Frontal cortex (tissue), 4 donors: ENCODE results near the gene GDA. TPM values are rescaled to one million over a fixed set of nuclear protein-coding genes. Genes with fewer than 3 reads are reported as not detected.

Source experiments
- DNase-seq, 2 donors: peaks; one replicate each; pipeline ENCODE4 v3.0.0; 2012; ENCODE audit warnings: low spot score in 2 of 2
- FAIRE-seq: peaks from 2 replicates; lab custom pipeline; 2012; peaks lifted over from hg19 to GRCh38; lab: Jason Lieb, UNC
- total RNA-seq: library from RNA; depleted of rRNA; stranded (reverse); fragments of >200 nt; gene quantifications from one replicate; pipeline ENCODE4 v1.2.3, GENCODE V29; 2014
- donor health status: control.
- donor health status: control.
- donor health status: control.

The GDA gene
- total RNA-seq, 1 donor from 2014 or later, result 21.6 TPM

DNA sequence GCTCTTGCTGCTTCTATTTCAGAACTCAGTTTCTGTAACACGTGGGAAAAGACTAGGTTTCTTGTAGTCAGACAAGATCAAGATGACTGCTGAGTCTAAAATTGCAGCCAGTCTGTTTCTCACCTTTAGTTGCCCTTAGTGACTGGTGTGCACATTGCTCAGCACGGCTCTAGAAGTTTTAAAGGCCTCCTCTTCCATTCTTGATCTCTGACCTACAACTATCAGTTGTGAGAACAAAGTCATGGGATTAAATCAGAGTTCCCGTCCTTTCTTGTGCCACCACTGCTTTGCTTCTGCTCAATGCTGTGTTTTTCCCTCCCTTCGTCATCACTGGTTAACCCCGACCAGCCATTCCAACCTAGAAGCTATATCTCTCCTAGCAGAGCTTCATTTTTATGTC, 52.8 kb downstream of the GDA start:
- FAIRE-seq (no peak), DNase-seq (no peak)

- no peak for FAIRE-seq
- DNase-seq, result no peak
Measured at GRCh38 chr9:72203205-72203803, 54.1 kb downstream of the GDA start.

DNA sequence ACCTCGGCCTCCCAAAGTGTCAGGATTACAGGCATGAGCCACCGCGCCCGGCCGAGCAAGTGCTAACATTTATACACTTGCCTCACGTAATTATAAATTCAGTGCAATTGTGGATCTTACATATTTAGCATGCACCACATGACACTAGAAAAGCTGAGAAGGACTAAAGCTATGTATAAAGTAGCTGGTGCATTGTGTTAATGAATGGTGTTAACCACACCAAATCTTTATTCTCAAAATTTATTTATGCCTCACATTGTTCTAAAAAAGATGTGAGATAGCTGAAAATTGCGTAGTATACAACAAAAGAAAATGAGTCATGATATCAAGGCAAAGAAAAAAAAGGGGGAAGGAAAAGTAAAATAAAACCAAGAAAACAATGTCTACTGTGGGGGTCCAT, 54.8 kb downstream of the GDA start:
- no peak for FAIRE-seq
- no peak for DNase-seq

GRCh38 chr9:72205513-72205912, 56.3 kb downstream of the GDA start:
- FAIRE-seq, result no peak
- no peak for DNase-seq

GRCh38 chr9:72207278-72207677, 58.0 kb downstream of the GDA start:
- FAIRE-seq (no peak), DNase-seq (no peak)

- no peak for FAIRE-seq
Measured at GRCh38 chr9:72210522-72210921, 61.3 kb downstream of the GDA start.

DNA sequence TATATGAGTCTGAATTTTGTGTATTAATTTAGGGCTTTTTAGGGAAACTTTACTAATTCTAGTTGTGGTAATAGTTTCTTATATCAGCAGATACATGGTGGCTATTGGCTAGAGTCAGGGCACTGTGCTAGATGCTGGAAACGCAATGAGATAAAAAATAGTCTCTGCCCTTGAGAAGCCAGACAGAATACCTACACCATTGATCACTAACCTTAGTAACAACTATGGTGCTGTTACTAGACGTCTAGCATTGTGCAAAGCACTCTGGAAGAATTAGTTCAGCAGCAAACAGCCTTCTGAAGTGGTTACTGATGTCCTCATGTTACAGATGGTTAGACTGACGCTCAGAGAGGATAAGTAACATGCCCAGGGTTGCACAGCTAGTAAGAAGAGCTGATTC, 61.8 kb downstream of the GDA start:
- DNase-seq (no peak), FAIRE-seq (no peak)

More at GRCh38 chr9:72210522-72210921, 61.3 kb downstream of the GDA start:
- no peak for DNase-seq

- DNase-seq, result no peak
- no peak for FAIRE-seq
Measured at GRCh38 chr9:72213906-72214305, 64.7 kb downstream of the GDA start.

DNA sequence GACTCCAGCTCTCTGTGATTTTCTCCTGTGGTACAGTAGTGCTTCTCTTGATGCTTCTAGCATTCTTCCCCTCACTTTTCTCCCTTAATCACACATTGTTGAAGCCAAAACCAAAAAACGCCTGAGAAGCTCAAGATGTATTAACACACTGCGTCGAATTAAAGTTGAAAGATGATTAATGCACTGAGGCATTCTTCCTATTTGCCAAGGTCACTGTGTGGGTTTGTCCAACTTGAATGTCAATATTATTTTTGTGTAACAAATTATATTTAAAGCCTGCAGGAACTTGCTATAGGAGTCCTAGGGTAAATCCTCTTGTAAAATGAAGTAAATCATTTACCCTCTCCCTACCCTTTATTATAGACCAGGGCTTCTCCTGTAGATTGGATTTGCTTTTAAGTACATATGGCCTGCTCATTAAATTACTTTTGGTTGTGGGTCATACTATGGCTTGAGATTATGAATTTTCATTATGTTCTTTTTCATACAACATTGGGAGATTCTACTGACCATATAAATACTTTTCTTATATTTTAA, 68.1 kb downstream of the GDA start:
- FAIRE-seq, result no peak

DNA sequence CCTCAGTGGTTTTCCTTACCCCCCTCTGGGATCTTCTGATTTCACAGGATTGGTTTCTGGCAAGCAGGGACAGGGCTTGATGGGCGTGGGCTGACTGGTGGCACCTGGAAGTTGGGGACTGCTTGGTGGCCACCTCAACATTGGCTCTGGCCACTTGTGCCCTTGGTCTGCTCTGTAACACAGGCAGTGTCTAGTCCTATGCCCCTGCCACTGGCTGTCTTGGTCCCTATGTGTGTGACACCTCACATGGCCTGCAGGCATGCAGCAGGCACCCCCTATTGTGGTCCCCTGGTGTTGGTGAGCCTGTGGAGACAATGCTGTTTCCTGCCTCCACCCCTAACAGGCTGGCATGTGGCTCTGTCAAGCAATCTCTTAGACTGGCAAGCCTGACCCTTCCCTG, 71.3 kb downstream of the GDA start:
- DNase-seq (no peak), FAIRE-seq (no peak)

More for the DNA sequence above, 68.1 kb downstream of the GDA start:
- DNase-seq, result no peak

- DNase-seq, result no peak
Measured at GRCh38 chr9:72226146-72226812, 77.0 kb downstream of the GDA start.

DNA sequence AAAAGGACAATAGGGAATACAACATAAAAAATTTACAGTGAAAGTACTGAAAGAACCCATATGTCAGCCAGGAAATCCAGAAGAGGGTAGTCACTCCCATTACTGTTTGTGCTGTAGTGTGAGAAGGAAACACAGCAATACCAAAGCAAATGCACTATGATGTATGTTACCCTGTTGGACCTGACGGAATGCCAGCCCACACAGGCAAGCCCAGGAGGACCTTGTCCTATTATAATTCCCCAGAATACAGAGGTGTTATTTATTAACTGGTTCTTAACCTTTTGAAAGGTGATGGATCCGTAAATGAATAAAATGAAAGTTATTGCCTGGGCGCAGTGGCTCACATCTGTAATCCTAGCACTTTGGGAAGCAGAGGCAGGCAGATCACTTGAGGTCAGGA, 79.0 kb downstream of the GDA start:
- FAIRE-seq (no peak), DNase-seq (no peak)

More at GRCh38 chr9:72226146-72226812, 77.0 kb downstream of the GDA start:
- no peak for FAIRE-seq

DNA sequence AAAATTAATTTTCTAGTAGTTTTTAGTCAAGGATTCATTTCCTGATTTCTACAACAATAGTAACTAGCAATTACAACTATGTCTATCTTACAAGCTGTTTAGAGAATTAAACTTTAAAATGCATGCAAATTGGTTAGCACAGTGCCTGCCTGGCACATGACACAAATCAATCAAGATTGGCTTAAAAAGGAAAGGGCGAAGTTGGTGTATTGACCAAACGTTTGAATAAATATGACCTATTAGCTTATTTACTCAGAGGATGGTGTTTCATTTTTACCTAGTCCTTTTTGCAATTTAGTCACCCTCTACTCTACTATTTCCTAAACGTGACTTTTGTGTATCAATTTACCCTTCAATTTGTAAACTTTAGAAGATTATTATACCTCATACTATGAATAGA, 83.5 kb downstream of the GDA start:
- FAIRE-seq (no peak), DNase-seq (no peak)

DNA sequence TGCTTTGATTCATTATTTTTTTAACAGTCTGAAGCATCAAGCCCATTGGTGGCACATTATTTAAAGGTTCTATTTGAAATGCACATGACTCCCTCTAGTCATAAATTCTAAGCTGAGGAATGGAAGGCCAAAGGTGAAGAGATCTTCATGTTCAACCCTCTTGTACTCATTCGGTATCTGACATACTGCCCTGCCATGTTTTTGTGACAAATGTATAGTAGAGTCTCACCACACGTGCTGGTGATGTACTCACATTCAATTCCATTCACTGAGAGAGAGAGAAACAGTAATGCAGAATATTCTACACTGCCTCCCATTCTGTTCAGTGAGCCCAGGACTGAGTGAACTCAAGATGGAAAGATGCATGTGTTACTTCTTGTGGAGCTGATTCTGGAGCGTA, 98.3 kb downstream of the GDA start:
- DNase-seq (no peak), FAIRE-seq (no peak)

- DNase-seq, result no peak
- no peak for FAIRE-seq
Measured at GRCh38 chr9:72251589-72251988, 102.3 kb downstream of the GDA start.

- no peak for DNase-seq
- FAIRE-seq, result no peak
Measured at GRCh38 chr9:72254901-72255545, 105.8 kb downstream of the GDA start.

DNA sequence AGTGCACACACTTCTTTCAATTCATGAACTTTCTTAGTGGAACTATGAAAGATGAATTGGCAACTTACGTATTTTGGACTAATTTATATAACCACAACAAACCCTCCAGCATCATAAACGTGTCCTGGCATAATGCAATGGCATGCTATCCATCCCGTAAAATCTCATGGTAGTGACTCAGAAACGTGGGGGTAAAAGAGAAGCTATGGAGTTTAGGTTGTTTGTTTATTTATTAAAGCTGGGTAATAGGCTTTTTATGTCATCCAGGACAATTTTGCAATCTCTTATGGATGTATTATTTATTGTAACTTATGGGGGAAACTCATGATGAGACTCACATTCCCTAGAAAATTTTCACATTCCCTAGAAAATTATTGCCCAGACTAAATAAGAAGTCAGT, 106.3 kb downstream of the GDA start:
- no peak for DNase-seq
- no peak for FAIRE-seq

- DNase-seq (no peak), FAIRE-seq (no peak)
Measured at GRCh38 chr9:72256931-72257330, 107.7 kb downstream of the GDA start.

DNA sequence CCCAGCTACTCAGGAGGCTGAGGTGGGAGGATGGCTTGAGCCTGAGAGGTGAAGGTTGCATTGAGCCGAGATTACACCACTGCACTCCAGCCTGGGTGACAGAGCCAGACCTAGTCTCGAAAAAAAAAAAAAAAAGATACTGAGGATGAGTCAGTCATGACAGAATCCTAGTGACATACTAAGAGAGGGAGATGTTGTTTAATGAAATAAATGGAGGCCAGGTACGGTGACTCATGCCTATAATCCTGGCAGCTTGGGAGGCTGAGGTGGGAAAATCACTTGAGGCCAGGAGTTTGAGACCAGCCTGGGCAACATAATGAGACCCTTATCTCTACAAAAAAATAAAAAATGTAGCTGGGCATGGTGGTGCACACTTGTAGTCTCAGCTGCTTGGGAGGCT, 108.6 kb downstream of the GDA start:
- FAIRE-seq (no peak), DNase-seq (no peak)

GRCh38 chr9:72262063-72262462, 112.8 kb downstream of the GDA start:
- no peak for FAIRE-seq
- DNase-seq, result no peak

DNA sequence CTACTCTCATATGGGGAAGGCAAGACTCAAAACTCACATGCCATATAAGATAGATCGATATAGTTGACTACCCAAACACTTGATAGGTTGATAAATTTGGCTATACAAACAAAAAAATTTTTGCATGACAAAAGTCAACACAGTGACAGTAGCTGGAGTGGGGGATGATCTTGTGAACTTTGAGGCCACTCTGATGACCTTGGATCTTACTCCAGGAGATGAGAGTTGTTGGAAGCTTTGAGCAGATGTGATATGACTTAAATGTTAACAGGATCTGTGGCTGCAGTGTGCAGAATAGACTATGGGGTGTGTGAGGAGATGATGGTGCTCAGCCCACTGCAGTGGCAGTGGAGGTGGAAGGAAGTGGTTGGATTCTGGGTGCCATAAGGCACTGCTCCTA, 114.3 kb downstream of the GDA start:
- no peak for FAIRE-seq
- DNase-seq, result no peak
